ENCODE measurements around the gene CLN5.
"Not testable (repeated sequence)": the region's sequence is repeated elsewhere in the genome, so short reads cannot be mapped to it uniquely, and the experiment has no call there.

DNA sequence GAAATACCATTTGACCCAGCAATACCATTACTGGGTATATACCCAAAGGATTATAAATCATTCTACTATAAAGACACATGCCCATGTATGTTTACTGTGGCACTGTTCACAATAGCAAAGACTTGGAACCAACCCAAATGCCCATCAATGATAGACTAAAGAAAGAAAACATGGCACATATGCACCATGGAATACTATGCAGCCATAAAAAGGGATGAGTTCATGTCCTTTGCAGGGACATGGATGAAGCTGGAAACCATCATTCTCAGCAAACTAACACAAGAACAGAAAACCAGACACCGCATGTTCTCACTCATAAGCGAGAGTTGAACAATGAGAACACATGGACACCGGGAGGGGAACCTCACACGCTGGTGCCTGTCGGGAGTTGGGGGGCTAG lies 17.8 kb downstream of the CLN5 start:
- TF ChIP-seq, protein P1, sequence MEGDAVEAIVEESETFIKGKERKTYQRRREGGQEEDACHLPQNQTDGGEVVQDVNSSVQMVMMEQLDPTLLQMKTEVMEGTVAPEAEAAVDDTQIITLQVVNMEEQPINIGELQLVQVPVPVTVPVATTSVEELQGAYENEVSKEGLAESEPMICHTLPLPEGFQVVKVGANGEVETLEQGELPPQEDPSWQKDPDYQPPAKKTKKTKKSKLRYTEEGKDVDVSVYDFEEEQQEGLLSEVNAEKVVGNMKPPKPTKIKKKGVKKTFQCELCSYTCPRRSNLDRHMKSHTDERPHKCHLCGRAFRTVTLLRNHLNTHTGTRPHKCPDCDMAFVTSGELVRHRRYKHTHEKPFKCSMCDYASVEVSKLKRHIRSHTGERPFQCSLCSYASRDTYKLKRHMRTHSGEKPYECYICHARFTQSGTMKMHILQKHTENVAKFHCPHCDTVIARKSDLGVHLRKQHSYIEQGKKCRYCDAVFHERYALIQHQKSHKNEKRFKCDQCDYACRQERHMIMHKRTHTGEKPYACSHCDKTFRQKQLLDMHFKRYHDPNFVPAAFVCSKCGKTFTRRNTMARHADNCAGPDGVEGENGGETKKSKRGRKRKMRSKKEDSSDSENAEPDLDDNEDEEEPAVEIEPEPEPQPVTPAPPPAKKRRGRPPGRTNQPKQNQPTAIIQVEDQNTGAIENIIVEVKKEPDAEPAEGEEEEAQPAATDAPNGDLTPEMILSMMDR (conservative IDR thresholded peaks at IDR 0.05; ENCODE audit: low read depth in 2 of 2) = not testable (repeated sequence)
- not testable (repeated sequence) for TF ChIP-seq EZH2 (IDR thresholded peaks at IDR 0.05; ENCODE audit: low read depth, unreplicated experiment); POLR2AphosphoS5 (IDR thresholded peaks at IDR 0.05; ENCODE audit: low read depth)

Data from GM23338 (cell line).